Panc1 (cell line): ENCODE measurements around the gene PARD3. TPM values are rescaled to one million over a fixed set of nuclear protein-coding genes. Genes with fewer than 3 reads are reported as not detected.

Experiments used
- ATAC-seq: fragments of 200-7000 bp; cut with Tn5 transposase; 2 replicates; pipeline ENCODE4 v1.9.1; 2020; ENCODE audit warnings: mild to moderate bottlenecking, moderate library complexity
- BruUV-seq: library from RNA; stranded (reverse); fragments of 400-500 nt; replicated peaks from 2 replicates; lab custom pipeline; 2021; lab: Mats Ljungman, UMichigan
- CTCF ChIA-PET: fragments of 300-600 bp; sonication (Branson Sonifier 250); formaldehyde crosslinking; loops from one replicate; lab custom pipeline; 2022; ENCODE audit warnings: antibody characterized with exemption; lab: Charles Lee
- POLR2A ChIA-PET: fragments of 300-600 bp; sonication (Branson Sonifier 250); formaldehyde crosslinking; loops from one replicate; lab custom pipeline; 2022; ENCODE audit warnings: antibody characterized with exemption; lab: Charles Lee
- DNase-seq: peaks from one replicate; pipeline ENCODE4 v3.0.0-alpha.2; 2010; ENCODE audit warnings: low read depth, low spot score
- H3K27ac ChIP-seq: 2 replicates; pipeline ENCODE4 v1.5.1; 2011; ENCODE audit warnings: mild to moderate bottlenecking, low read length, inconsistent platforms
- H3K27me3 ChIP-seq: fragments of 200-500 bp; sonication (Bioruptor generic); 2 replicates; pipeline ENCODE4 v1.6.0; 2014; ENCODE audit warnings: low read length, inconsistent platforms; ENCODE audit not compliant: control insufficient read depth, insufficient read depth
- H3K36me3 ChIP-seq: fragments of 200-500 bp; sonication (Bioruptor generic); 2 replicates; pipeline ENCODE4 v1.5.1; 2014; ENCODE audit warnings: inconsistent platforms, mild to moderate bottlenecking, low read length, moderate library complexity; ENCODE audit not compliant: control insufficient read depth, insufficient read depth
- H3K4me1 ChIP-seq: 2 replicates; pipeline ENCODE4 v1.5.1; 2011; ENCODE audit warnings: inconsistent platforms, mild to moderate bottlenecking, low read length, moderate library complexity; ENCODE audit not compliant: control insufficient read depth, insufficient read depth
- H3K4me3 ChIP-seq, 2 experiments: 2 replicates each; pipeline ENCODE4 v1.5.1; 2011 to 2012; ENCODE audit warnings: low read depth in 2 of 2, low read length in 2 of 2, mild to moderate bottlenecking in 2 of 2, inconsistent platforms in 1 of 2, moderate library complexity in 1 of 2
- H3K9me3 ChIP-seq: fragments of 200-500 bp; sonication (Bioruptor generic); 2 replicates; pipeline ENCODE4 v1.5.1; 2014; ENCODE audit warnings: low read depth, mild to moderate bottlenecking, inconsistent platforms, low read length, moderate library complexity; ENCODE audit not compliant: control insufficient read depth, insufficient read depth
- POLR2AphosphoS5 ChIP-seq: IDR thresholded peaks from 2 replicates; pipeline ENCODE4 v1.6.1; 2012; ENCODE audit warnings: mild to moderate bottlenecking, low read depth, low read length, moderate library complexity
- SIN3A ChIP-seq: IDR thresholded peaks from 2 replicates; pipeline ENCODE4 v1.6.1; 2012; ENCODE audit warnings: low read depth, mild to moderate bottlenecking, low read length, moderate library complexity, borderline replicate concordance; ENCODE audit not compliant: insufficient read depth
- TCF7L2 ChIP-seq: IDR thresholded peaks from 2 replicates; pipeline ENCODE4 v1.6.1; 2011; ENCODE audit warnings: mild to moderate bottlenecking, low read depth, low read length, inconsistent platforms
- in situ Hi-C: cut with HindIII; loops from 2 replicates; pipeline ENCODE4 v1.10.0; 2016; ENCODE audit warnings: low sequenced_read_pairs, low pct_unique_long_range_greater_than_20kb
- intact Hi-C: fragments of 100-400 bp; cut with micrococcal nuclease; formaldehyde crosslinking; loops from one replicate; pipeline ENCODE4 v1.10.0; 2022; ENCODE audit not compliant: unreplicated experiment
- total RNA-seq: library from RNA; stranded (reverse); gene quantifications from one replicate; pipeline ENCODE4 v1.2.1, GENCODE V29; 2021; ENCODE audit not compliant: unreplicated experiment
- TF ChIP-seq, protein P1 (sequence below), 2 experiments: IDR thresholded peaks; 2 replicates each; pipeline ENCODE4 v1.6.1; 2011 to 2012; ENCODE audit warnings: low read depth in 2 of 2, control low read depth in 1 of 2, low read length in 1 of 2, mild to moderate bottlenecking in 1 of 2, moderate library complexity in 1 of 2; ENCODE audit not compliant: insufficient read depth in 1 of 2
- TF ChIP-seq, protein P2 (sequence below): fragments of 450-650 bp; IDR thresholded peaks from 2 replicates; pipeline ENCODE4 v1.5.1; 2017; ENCODE audit warnings: mild to moderate bottlenecking

Gene PARD3
- total RNA-seq, 1 experiment from 2014 or later: 29.8 TPM

DNA sequence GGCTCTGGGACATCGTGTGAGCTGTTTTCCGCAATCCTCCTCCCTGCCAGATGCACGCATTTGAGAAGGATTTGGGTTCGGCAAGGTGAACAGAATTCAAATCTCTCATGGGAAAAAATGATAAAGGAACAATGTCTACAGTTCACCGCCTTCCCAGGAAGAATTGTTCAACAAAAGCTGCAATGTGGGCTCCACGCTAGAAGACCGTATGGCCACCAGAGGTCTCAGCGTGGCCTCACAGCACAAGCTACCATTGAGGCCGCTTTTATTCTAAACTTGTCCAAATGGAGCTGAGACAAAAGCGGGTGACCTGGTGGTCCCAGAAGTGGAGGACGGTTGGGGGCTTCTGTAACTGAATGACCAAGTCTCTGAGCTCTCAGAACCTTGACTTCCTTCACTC lies 733.1 kb downstream of the PARD3 start:
- no peak overlapping the region for H3K4me3 ChIP-seq
- no peak for DNase-seq
- H3K27me3 ChIP-seq: no peaks in the 10 kb centered on the region
- no peak for ATAC-seq
- H3K9me3 ChIP-seq: no peaks in the 10 kb centered on the region
- no peak overlapping the region for H3K27ac ChIP-seq
- TF ChIP-seq, protein P1, sequence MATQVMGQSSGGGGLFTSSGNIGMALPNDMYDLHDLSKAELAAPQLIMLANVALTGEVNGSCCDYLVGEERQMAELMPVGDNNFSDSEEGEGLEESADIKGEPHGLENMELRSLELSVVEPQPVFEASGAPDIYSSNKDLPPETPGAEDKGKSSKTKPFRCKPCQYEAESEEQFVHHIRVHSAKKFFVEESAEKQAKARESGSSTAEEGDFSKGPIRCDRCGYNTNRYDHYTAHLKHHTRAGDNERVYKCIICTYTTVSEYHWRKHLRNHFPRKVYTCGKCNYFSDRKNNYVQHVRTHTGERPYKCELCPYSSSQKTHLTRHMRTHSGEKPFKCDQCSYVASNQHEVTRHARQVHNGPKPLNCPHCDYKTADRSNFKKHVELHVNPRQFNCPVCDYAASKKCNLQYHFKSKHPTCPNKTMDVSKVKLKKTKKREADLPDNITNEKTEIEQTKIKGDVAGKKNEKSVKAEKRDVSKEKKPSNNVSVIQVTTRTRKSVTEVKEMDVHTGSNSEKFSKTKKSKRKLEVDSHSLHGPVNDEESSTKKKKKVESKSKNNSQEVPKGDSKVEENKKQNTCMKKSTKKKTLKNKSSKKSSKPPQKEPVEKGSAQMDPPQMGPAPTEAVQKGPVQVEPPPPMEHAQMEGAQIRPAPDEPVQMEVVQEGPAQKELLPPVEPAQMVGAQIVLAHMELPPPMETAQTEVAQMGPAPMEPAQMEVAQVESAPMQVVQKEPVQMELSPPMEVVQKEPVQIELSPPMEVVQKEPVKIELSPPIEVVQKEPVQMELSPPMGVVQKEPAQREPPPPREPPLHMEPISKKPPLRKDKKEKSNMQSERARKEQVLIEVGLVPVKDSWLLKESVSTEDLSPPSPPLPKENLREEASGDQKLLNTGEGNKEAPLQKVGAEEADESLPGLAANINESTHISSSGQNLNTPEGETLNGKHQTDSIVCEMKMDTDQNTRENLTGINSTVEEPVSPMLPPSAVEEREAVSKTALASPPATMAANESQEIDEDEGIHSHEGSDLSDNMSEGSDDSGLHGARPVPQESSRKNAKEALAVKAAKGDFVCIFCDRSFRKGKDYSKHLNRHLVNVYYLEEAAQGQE (IDR thresholded peaks at IDR 0.05; ENCODE audit: insufficient read depth in 1 of 2, low read depth in 2 of 2, low read length in 1 of 2): no peak
- TF ChIP-seq SIN3A (no peak), POLR2AphosphoS5 (no peak), TCF7L2 (no peak)
- TF ChIP-seq, protein P2, sequence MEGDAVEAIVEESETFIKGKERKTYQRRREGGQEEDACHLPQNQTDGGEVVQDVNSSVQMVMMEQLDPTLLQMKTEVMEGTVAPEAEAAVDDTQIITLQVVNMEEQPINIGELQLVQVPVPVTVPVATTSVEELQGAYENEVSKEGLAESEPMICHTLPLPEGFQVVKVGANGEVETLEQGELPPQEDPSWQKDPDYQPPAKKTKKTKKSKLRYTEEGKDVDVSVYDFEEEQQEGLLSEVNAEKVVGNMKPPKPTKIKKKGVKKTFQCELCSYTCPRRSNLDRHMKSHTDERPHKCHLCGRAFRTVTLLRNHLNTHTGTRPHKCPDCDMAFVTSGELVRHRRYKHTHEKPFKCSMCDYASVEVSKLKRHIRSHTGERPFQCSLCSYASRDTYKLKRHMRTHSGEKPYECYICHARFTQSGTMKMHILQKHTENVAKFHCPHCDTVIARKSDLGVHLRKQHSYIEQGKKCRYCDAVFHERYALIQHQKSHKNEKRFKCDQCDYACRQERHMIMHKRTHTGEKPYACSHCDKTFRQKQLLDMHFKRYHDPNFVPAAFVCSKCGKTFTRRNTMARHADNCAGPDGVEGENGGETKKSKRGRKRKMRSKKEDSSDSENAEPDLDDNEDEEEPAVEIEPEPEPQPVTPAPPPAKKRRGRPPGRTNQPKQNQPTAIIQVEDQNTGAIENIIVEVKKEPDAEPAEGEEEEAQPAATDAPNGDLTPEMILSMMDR: no peak; the same call in 1 of the 2 replicates
- ChIA-PET POLR2A (no interaction called here), CTCF (no interaction called here)
- no TSS peak for BruUV-seq
- no peaks in the 10 kb centered on the region for H3K4me1 ChIP-seq
- intact Hi-C loops: no loop called here
- in situ Hi-C loops: no loop called here
- no peaks in the 10 kb centered on the region for H3K36me3 ChIP-seq

DNA sequence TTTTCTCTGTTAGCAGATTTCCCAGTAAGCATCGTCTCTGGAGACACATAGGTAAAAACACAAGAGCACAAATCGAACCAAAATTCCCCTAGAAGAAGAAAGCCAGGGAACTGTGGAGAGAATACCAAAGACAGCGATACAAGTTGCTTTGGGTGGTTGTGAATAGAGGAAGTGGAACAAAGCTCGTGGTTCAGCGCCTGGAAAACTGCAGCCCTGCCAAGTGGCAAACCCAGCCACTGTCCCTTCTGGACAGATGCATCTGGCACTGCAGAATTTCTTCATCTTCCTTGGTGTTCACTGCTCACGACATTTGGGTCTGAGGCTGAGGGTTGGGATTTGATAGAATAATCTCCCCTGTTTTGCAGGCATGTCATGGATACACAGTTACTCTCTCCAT lies 733.8 kb downstream of the PARD3 start:
- H3K4me3 ChIP-seq: no peak overlapping the region
- TF ChIP-seq TCF7L2 (no peak), POLR2AphosphoS5 (no peak)
- TF ChIP-seq, protein P1 (IDR thresholded peaks at IDR 0.05; ENCODE audit: insufficient read depth in 1 of 2, low read depth in 2 of 2, low read length in 1 of 2): no peak
- H3K27ac ChIP-seq: no peak overlapping the region
- no TSS peak for BruUV-seq
- no peaks in the 10 kb centered on the region for H3K27me3 ChIP-seq
- intact Hi-C loops: no loop called here
- H3K9me3 ChIP-seq: no peaks in the 10 kb centered on the region
- no peak for DNase-seq
- H3K36me3 ChIP-seq: no peaks in the 10 kb centered on the region
- in situ Hi-C loops: no loop called here
- ATAC-seq: no peak
- ChIA-PET CTCF (no interaction called here), POLR2A (no interaction called here)
- H3K4me1 ChIP-seq: no peaks in the 10 kb centered on the region
